Ovary (tissue), 3 donors: ENCODE results near the gene VMA21.

ENCODE experiments used
- EP300 ChIP-seq: sonication (generic); formaldehyde crosslinking; IDR thresholded peaks from one replicate; pipeline ENCODE4 v1.6.1; 2017; ENCODE audit warnings: antibody characterized with exemption
- POLR2A ChIP-seq: fragments of 450-650 bp; IDR thresholded peaks from one replicate; pipeline ENCODE4 v1.6.1; 2017; ENCODE audit warnings: antibody characterized with exemption, mild to moderate bottlenecking, moderate library complexity
- TF ChIP-seq, protein P1 (sequence below), 3 donors: fragments of 450-650 bp in 2 of 3; fragments of 200-600 bp in 1 of 3; IDR thresholded peaks; one replicate each; pipeline versions ENCODE4 v1.5.1 to v1.8.0; 2016 to 2022; ENCODE audit warnings: antibody characterized with exemption in 3 of 3, mild to moderate bottlenecking in 1 of 3
- donor health status: DM: no; HTN: no; CAD: no.

- TF ChIP-seq, protein P1, sequence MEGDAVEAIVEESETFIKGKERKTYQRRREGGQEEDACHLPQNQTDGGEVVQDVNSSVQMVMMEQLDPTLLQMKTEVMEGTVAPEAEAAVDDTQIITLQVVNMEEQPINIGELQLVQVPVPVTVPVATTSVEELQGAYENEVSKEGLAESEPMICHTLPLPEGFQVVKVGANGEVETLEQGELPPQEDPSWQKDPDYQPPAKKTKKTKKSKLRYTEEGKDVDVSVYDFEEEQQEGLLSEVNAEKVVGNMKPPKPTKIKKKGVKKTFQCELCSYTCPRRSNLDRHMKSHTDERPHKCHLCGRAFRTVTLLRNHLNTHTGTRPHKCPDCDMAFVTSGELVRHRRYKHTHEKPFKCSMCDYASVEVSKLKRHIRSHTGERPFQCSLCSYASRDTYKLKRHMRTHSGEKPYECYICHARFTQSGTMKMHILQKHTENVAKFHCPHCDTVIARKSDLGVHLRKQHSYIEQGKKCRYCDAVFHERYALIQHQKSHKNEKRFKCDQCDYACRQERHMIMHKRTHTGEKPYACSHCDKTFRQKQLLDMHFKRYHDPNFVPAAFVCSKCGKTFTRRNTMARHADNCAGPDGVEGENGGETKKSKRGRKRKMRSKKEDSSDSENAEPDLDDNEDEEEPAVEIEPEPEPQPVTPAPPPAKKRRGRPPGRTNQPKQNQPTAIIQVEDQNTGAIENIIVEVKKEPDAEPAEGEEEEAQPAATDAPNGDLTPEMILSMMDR (IDR thresholded peaks at IDR 0.05): no peak
- TF ChIP-seq POLR2A: no peak
- TF ChIP-seq EP300: no peak
Measured at GRCh38 chrX:151386838-151387459, 10.1 kb upstream of the VMA21 start.
